Endodermal cell (in vitro differentiated cells): ENCODE data around the gene GPC3. TPM values are rescaled to one million over a fixed set of nuclear protein-coding genes. Genes with fewer than 3 reads are reported as not detected.

Source experiments
- DNase-seq: peaks from one replicate; pipeline ENCODE4 v3.0.0-alpha.2; 2017
- H3K27ac ChIP-seq: 2 replicates; pipeline ENCODE4 v1.5.1; 2013; ENCODE audit warnings: mild to moderate bottlenecking, low read depth, low read length, moderate library complexity
- H3K27me3 ChIP-seq: 2 replicates; pipeline ENCODE4 v1.6.1; 2013; ENCODE audit warnings: mild to moderate bottlenecking, low read length, moderate library complexity; ENCODE audit not compliant: insufficient read depth, control insufficient read depth, poor library complexity, severe bottlenecking
- H3K36me3 ChIP-seq: 2 replicates; pipeline ENCODE4 v1.7.0; 2013; ENCODE audit warnings: mild to moderate bottlenecking, low read length, moderate library complexity; ENCODE audit not compliant: control insufficient read depth, insufficient read depth
- H3K4me1 ChIP-seq: one replicate; pipeline ENCODE4 v1.7.0; 2013; ENCODE audit warnings: low read length; ENCODE audit not compliant: control insufficient read depth, insufficient read depth
- H3K4me3 ChIP-seq: 2 replicates; pipeline ENCODE4 v1.5.1; 2013; ENCODE audit warnings: mild to moderate bottlenecking, low read length, moderate library complexity
- H3K9ac ChIP-seq: 2 replicates; pipeline ENCODE4 v1.6.1; 2013; ENCODE audit warnings: mild to moderate bottlenecking, low read length, moderate library complexity; ENCODE audit not compliant: poor library complexity, severe bottlenecking; ENCODE audit errors: extremely low read depth
- H3K9me3 ChIP-seq: 2 replicates; pipeline ENCODE4 v1.6.1; 2013; ENCODE audit warnings: mild to moderate bottlenecking, low read length, moderate library complexity; ENCODE audit not compliant: control insufficient read depth
- H3K27ac Mint-ChIP-seq: 2 replicates; pipeline ENCODE4 v1.8.0; 2020; ENCODE audit warnings: mixed read lengths
- H3K27me3 Mint-ChIP-seq: 2 replicates; pipeline ENCODE4 v1.8.0; 2021; ENCODE audit warnings: mild to moderate bottlenecking, mixed read lengths; ENCODE audit not compliant: insufficient read depth
- H3K36me3 Mint-ChIP-seq: 2 replicates; pipeline ENCODE4 v1.8.0; 2020; ENCODE audit warnings: low read depth, mixed read lengths
- H3K4me1 Mint-ChIP-seq: 2 replicates; pipeline ENCODE4 v1.8.0; 2020; ENCODE audit warnings: mixed read lengths
- H3K4me3 Mint-ChIP-seq: 2 replicates; pipeline ENCODE4 v1.8.0; 2020; ENCODE audit warnings: mild to moderate bottlenecking, moderate library complexity, mixed read lengths
- H3K9me3 Mint-ChIP-seq: 2 replicates; pipeline ENCODE4 v1.8.0; 2020; ENCODE audit warnings: mild to moderate bottlenecking, mixed read lengths
- CTCF ChIP-seq: fragments of 200-600 bp; sonication (generic); conservative IDR thresholded peaks from 2 replicates; pipeline ENCODE4 v1.5.0; 2021; ENCODE audit warnings: antibody characterized with exemption, mild to moderate bottlenecking
- WGBS, 2 experiments: methylation state at CpG; one replicate each; pipeline versions ENCODE4 v1.1.5 to v1.1.7; 2013; ENCODE audit warnings: missing lambda C conversion rate in 2 of 2, mixed read lengths in 1 of 2; ENCODE audit not compliant: insufficient coverage in 1 of 2, insufficient read length in 1 of 2; 5-methylcytosine and 5-hydroxymethylcytosine counted together
- total RNA-seq, 2 donors: library from RNA; stranded (reverse); fragmentation: NEBNext Ultra II Directional in 1 of 2; extraction: Animal tissue kit (Norgen Biotek cat#: 25700) in 1 of 2; gene quantifications; 2 replicates in 1 of 2; 3 replicates in 1 of 2; pipeline ENCODE4 v1.2.1, GENCODE V29; 2021

Gene GPC3
- total RNA-seq, 2 donors from 2014 or later, result 39.5 to 125 TPM

DNA sequence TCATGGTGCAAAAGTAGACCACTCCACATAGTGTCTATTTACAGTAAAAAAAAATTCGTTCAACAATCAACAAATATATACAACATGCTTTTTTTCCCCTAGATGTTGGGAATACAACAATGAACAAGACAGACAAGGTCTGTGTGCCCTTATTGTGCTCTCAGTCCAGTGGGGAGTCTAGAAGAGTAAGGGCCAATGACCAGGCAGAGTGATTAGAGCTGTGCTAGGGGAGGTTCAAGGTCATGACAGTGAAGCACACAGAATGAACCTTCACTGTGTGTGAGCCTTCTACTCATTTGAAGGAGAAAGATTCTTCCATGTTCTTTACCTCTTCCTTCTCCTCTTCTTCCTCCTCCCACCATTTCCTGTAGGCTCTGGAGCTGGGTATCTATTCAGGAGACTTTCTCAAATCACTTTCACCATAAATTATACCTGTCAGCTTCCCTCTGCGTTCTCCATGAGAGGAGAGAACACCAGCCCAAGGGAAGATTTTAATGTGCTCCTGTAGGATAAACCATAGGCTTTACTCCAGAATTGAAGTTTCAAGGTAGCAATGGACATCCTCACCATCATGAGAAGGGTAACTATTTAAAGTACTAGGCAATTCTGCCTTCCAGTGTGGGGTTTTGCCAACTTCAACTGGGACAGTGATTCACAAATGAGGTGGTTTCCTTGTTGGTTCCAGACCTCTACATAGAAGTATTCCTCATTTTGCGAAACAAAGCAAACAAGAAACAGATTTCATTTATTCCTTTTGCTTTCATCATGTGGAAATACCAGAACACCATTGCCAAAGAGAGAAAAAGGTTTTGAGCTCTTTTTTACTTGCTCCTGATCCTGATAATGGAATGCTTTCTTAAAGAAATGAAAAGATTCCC lies 323.2 kb downstream of the GPC3 start:
- Mint-ChIP-seq H3K27ac (no peak overlapping the region), H3K4me1 (peaks cover 22% of the 10 kb centered on the region), H3K27me3 (no peaks in the 10 kb centered on the region), H3K9me3 (no peaks in the 10 kb centered on the region), H3K36me3 (peaks cover 12% of the 10 kb centered on the region), H3K4me3 (no peak overlapping the region)
- H3K4me1 ChIP-seq, result no peaks in the 10 kb centered on the region
- H3K27me3 ChIP-seq, result no peaks in the 10 kb centered on the region
- H3K27ac ChIP-seq, result no peak overlapping the region
- no peak for TF ChIP-seq CTCF
- H3K4me3 ChIP-seq, result no peak overlapping the region
- H3K36me3 ChIP-seq, result no peaks in the 10 kb centered on the region
- no peaks in the 10 kb centered on the region for H3K9me3 ChIP-seq
- DNase-seq, result no peak
- H3K9ac ChIP-seq, result no peak overlapping the region
- 100% methylated on average over 2 of the region's 3 CpGs; no CpG with 5 or more reads in 1 of the 2 experiments for WGBS, 2 experiments

DNA sequence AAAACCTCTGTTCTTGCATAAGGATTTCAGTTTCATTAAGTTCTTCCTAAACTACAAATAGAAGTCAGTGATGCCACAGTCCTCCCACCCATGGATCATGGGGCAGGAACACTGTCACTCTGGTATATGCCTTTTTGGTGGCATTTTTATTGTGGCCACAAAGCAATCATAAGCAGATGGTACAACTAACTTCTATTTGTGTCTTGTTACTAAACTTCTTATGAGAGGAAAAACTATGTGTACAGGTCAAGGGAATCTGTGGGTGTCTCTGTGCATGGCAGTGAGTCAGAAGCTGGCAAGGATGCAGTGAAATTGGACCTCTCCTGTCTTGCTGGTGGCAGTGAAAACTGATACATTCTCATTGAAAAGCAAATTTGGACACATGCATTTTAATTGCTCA lies 325.1 kb downstream of the GPC3 start:
- H3K9ac ChIP-seq, result no peak overlapping the region
- H3K9me3 ChIP-seq, result no peaks in the 10 kb centered on the region
- no peaks in the 10 kb centered on the region for H3K4me1 ChIP-seq
- H3K27ac ChIP-seq, result no peak overlapping the region
- H3K36me3 ChIP-seq, result no peaks in the 10 kb centered on the region
- TF ChIP-seq CTCF, result no peak
- Mint-ChIP-seq H3K4me1 (peaks cover 35% of the 10 kb centered on the region), H3K27ac (no peak overlapping the region), H3K36me3 (peaks cover 12% of the 10 kb centered on the region), H3K9me3 (no peaks in the 10 kb centered on the region), H3K4me3 (no peak overlapping the region), H3K27me3 (no peaks in the 10 kb centered on the region)
- no peak overlapping the region for H3K4me3 ChIP-seq
- no peak for DNase-seq
- H3K27me3 ChIP-seq, result no peaks in the 10 kb centered on the region

DNA sequence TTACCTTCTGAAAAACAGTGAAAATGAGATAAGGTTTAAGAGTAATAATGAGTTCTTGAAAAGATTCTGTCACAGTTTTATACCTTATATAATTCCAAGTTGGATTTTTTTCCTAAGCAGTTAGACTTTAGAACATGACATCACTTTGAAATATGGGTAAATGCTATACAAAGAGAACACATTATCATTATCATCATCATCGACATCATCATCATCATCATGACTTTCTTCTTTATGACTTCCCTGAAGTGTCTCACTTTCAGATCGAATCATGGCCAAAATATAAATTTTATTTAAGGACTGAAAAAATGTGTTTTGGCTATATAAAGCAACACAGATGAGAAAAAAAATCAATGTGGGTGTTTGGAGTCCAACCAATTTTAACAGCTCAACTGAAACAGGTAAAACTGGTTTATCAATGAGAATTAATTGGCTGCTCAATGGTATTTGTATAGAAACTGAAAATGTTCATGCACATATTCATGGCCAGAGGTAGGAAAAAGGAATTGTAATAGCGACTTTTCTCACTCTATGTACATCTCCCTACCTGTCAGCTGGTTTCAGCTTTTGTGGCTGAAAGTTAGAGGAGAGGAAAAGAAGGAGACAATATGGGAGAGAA lies 327.0 kb downstream of the GPC3 start:
- no peak for TF ChIP-seq CTCF
- no peak overlapping the region for H3K4me3 Mint-ChIP-seq
- Histone ChIP-seq H3K4me1 (no peaks in the 10 kb centered on the region), H3K9me3 (no peaks in the 10 kb centered on the region), H3K9ac (no peak overlapping the region), H3K27me3 (no peaks in the 10 kb centered on the region), H3K36me3 (no peaks in the 10 kb centered on the region), H3K4me3 (no peak overlapping the region), H3K27ac (no peak overlapping the region)
- peaks cover 9% of the 10 kb centered on the region for H3K36me3 Mint-ChIP-seq
- H3K9me3 Mint-ChIP-seq, result no peaks in the 10 kb centered on the region
- WGBS, 2 experiments, result no CpG with 5 or more reads among the region's 3 CpGs
- H3K4me1 Mint-ChIP-seq, result peaks cover 29% of the 10 kb centered on the region
- H3K27me3 Mint-ChIP-seq, result no peaks in the 10 kb centered on the region
- no peak overlapping the region for H3K27ac Mint-ChIP-seq
- DNase-seq, result no peak
